Measurements from ENCODE around the gene PSMD13. TPM values are rescaled to one million over a fixed set of nuclear protein-coding genes. Genes with fewer than 3 reads are reported as not detected.

The PSMD13 gene
- total RNA-seq, 1 donor from 2014 or later, result 136 TPM

DNA sequence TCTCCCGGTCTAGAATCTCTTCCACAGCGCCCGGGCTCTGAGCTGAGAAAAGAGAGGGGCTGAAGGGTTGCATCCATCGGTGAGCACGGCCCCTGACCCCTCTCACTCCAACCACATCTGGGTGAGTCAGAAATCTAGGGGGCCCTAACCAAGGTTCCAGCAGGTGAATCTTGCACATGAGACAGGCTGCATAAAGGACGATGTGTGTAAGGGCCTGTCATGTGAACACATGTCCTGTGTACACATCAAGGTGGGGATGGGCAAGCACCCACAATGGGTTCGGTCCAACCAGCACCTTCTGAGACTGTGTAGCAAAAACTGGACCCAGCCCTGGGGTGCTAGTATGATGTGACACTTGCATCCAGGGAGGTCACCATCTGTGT, 30.8 kb upstream of the PSMD13 start:
- H3K4me1 Mint-ChIP-seq (ENCODE audit: low read depth, unreplicated experiment), result no peaks in the 10 kb centered on the region
- peaks cover 17% of the 10 kb centered on the region for H3K27me3 Mint-ChIP-seq (ENCODE audit: unreplicated experiment)
- H3K36me3 Mint-ChIP-seq (ENCODE audit: unreplicated experiment), result no peaks in the 10 kb centered on the region
- H3K9me3 Mint-ChIP-seq (ENCODE audit: unreplicated experiment), result peaks cover 16% of the 10 kb centered on the region
- H3K4me3 Mint-ChIP-seq (ENCODE audit: unreplicated experiment), result peak overlapping the region; percentile 97
- TF ChIP-seq, protein P1, sequence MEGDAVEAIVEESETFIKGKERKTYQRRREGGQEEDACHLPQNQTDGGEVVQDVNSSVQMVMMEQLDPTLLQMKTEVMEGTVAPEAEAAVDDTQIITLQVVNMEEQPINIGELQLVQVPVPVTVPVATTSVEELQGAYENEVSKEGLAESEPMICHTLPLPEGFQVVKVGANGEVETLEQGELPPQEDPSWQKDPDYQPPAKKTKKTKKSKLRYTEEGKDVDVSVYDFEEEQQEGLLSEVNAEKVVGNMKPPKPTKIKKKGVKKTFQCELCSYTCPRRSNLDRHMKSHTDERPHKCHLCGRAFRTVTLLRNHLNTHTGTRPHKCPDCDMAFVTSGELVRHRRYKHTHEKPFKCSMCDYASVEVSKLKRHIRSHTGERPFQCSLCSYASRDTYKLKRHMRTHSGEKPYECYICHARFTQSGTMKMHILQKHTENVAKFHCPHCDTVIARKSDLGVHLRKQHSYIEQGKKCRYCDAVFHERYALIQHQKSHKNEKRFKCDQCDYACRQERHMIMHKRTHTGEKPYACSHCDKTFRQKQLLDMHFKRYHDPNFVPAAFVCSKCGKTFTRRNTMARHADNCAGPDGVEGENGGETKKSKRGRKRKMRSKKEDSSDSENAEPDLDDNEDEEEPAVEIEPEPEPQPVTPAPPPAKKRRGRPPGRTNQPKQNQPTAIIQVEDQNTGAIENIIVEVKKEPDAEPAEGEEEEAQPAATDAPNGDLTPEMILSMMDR (IDR thresholded peaks at IDR 0.05; ENCODE audit: partially characterized antibody, unreplicated experiment), result no peak
- no peak for DNase-seq
- H3K27ac Mint-ChIP-seq (ENCODE audit: unreplicated experiment), result no peak overlapping the region

DNA sequence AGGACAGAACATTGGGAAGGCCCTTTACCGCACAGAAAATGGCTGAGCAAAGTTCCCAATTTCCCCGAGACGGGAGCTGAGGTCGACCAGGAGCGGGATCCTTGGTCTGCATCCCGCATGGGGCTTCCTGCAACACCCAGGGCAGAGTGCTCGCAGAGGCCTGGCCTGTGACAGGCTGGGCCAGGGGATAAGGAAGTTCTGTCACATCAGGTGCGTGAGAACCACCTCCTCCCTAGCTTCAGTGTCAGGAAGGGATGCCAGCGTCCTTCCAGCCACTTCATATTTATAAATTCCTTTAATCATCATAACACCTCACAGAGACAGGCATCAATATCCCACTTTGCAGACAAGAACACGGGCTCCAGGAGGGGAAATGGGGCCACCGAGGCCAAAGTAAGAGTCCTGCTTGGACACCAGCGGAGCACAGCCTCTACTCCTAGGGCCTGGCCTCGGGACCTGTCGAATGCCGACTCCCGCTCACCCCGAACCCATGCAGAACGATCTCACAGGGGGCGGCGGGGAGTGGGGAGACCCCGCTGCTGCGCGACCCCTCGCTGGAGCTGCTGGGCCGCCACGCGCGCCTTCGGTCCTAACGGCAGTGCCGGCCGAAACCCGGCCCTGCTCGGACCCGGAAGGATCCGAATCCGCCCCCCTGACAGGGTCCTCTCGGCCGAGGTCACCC, 30.1 kb upstream of the PSMD13 start:
- peaks cover 16% of the 10 kb centered on the region for H3K9me3 Mint-ChIP-seq (ENCODE audit: unreplicated experiment)
- peaks cover 17% of the 10 kb centered on the region for H3K27me3 Mint-ChIP-seq (ENCODE audit: unreplicated experiment)
- H3K4me1 Mint-ChIP-seq (ENCODE audit: low read depth, unreplicated experiment), result no peaks in the 10 kb centered on the region
- H3K36me3 Mint-ChIP-seq (ENCODE audit: unreplicated experiment), result peaks cover 4% of the 10 kb centered on the region
- H3K4me3 Mint-ChIP-seq (ENCODE audit: unreplicated experiment), result peak overlapping the region; percentile 97
- no peak for DNase-seq
- TF ChIP-seq, protein P1 (IDR thresholded peaks at IDR 0.05; ENCODE audit: partially characterized antibody, unreplicated experiment), result no peak
- peak overlapping the region; percentile 82 for H3K27ac Mint-ChIP-seq (ENCODE audit: unreplicated experiment)

DNA sequence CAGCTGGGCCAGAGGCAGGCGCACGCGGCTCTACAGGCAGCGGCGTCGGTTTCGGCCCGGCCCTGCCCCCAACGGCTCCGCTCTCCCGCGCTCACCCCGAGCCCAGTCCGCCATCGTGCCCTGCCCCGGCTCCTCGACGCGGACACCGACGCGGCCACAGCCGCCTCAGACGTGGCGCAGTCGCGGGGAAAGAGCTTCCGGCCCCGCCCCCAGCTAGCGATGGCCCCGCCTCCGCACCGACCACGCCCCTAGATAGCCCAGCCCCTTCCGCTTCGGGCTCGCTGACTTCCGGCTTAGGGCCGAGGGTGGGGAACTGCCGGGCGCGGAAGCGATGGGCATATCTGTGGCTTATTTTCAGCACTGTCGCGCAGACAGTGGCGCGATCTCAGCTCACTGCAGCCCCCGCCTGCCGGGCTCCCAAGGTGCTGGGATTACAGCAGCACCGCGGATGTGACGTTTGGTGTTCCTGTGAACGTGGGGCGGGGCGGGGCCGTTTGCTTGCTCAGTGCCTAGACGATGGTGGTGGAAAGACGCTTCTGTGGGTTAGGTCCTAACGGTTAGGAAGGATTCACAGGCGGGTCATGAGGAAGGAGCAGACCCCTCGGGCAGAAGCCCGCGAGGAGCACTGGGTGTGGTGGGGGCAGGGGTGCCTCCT, 29.4 kb upstream of the PSMD13 start, which contains the start of the genes BET1L and RIC8A:
BET1L (minus strand) TSS at position 192 of the 655 bp plus-strand sequence; CDS start at position 114, 78 bp downstream.
RIC8A (plus strand) TSS at position 501 of the 655 bp plus-strand sequence. CDS start 1,147 bp downstream, outside the sequence.
- H3K36me3 Mint-ChIP-seq (ENCODE audit: unreplicated experiment), result peaks cover 4% of the 10 kb centered on the region
- H3K4me3 Mint-ChIP-seq (ENCODE audit: unreplicated experiment), result peak within 1 kb of the TSS; percentile 97

DNA sequence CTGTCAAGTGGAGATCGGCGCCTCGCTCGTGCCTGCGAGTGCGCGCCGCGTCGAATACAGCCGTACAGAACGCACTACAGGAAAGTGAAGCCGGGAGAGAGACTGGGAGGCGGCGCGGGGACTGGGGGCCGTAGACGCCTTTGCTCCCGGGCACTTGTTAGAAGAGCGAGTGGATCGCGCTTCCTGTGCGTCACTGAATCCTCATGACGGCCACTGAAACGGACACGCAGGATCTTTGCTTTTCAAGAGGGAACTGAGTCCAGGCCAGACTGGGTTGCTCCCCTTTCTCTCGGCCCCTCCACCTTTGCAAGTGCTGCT, 29.0 kb upstream of the PSMD13 start:
- H3K36me3 Mint-ChIP-seq (ENCODE audit: unreplicated experiment), result peaks cover 4% of the 10 kb centered on the region
- peaks cover 16% of the 10 kb centered on the region for H3K9me3 Mint-ChIP-seq (ENCODE audit: unreplicated experiment)
- TF ChIP-seq, protein P1 (IDR thresholded peaks at IDR 0.05; ENCODE audit: partially characterized antibody, unreplicated experiment), result no peak
- DNase-seq, result no peak
- peaks cover 17% of the 10 kb centered on the region for H3K27me3 Mint-ChIP-seq (ENCODE audit: unreplicated experiment)
- peak overlapping the region; percentile 97 for H3K4me3 Mint-ChIP-seq (ENCODE audit: unreplicated experiment)
- no peaks in the 10 kb centered on the region for H3K4me1 Mint-ChIP-seq (ENCODE audit: low read depth, unreplicated experiment)
- peak overlapping the region; percentile 94 for H3K27ac Mint-ChIP-seq (ENCODE audit: unreplicated experiment)

More for the DNA sequence above, 29.4 kb upstream of the PSMD13 start, which contains the start of the genes BET1L and RIC8A:
- Mint-ChIP-seq H3K9me3 (ENCODE audit: unreplicated experiment) (peaks cover 16% of the 10 kb centered on the region), H3K4me1 (ENCODE audit: low read depth, unreplicated experiment) (no peaks in the 10 kb centered on the region), H3K27me3 (ENCODE audit: unreplicated experiment) (peaks cover 17% of the 10 kb centered on the region), H3K27ac (ENCODE audit: unreplicated experiment) (peak within 1 kb of the TSS; percentile 94)
- peak; percentile 96 for DNase-seq
- TF ChIP-seq, protein P1 (IDR thresholded peaks at IDR 0.05; ENCODE audit: partially characterized antibody, unreplicated experiment), result no peak
